Breast epithelium (tissue), 4 donors: Measurements from ENCODE around the gene YPEL4. TPM values are rescaled to one million over a fixed set of nuclear protein-coding genes. Genes with fewer than 3 reads are reported as not detected.

Source experiments
- DNase-seq, 2 donors: peaks; one replicate each; pipeline ENCODE4 v3.0.0-alpha.2; 2019; ENCODE audit warnings: low spot score in 2 of 2
- H3K27ac ChIP-seq, 2 donors: fragments of 200-600 bp; sonication (generic) in 1 of 2; one replicate each; pipeline ENCODE4 v1.5.1; 2016 to 2019; ENCODE audit warnings: mild to moderate bottlenecking in 1 of 2
- H3K27me3 ChIP-seq, 2 donors: fragments of 200-600 bp; sonication (generic) in 1 of 2; one replicate each; pipeline versions ENCODE4 v1.5.1 to v1.6.0; 2017 to 2019; ENCODE audit warnings: control low read depth in 1 of 2, mild to moderate bottlenecking in 1 of 2
- H3K36me3 ChIP-seq: fragments of 200-600 bp; one replicate; pipeline ENCODE4 v1.5.1; 2019
- H3K4me1 ChIP-seq, 2 donors: fragments of 200-600 bp; sonication (generic); one replicate each; pipeline ENCODE4 v1.5.1; 2016 to 2019; ENCODE audit warnings: control low read depth in 1 of 2
- H3K4me3 ChIP-seq, 3 donors: fragments of 200-600 bp; sonication (generic); 1 replicate in 2 of 3; 2 replicates in 1 of 3; pipeline ENCODE4 v1.5.1; 2016 to 2019; ENCODE audit warnings: mild to moderate bottlenecking in 3 of 3, moderate library complexity in 2 of 3
- H3K9me3 ChIP-seq, 2 donors: fragments of 200-600 bp; sonication (generic) in 1 of 2; one replicate each; pipeline ENCODE4 v1.5.1; 2016 to 2019; ENCODE audit warnings: control low read depth in 1 of 2
- POLR2A ChIP-seq: fragments of 450-650 bp; IDR thresholded peaks from one replicate; pipeline ENCODE4 v1.6.1; 2016; ENCODE audit warnings: antibody characterized with exemption, mild to moderate bottlenecking, moderate library complexity
- POLR2AphosphoS5 ChIP-seq, 3 donors: sonication (generic); formaldehyde crosslinking; IDR thresholded peaks; one replicate each; pipeline ENCODE4 v1.6.1; 2017; ENCODE audit warnings: antibody characterized with exemption in 3 of 3
- intact Hi-C: fragments of 100-400 bp; cut with DNase I; formaldehyde crosslinking; loops from one replicate; pipeline ENCODE4 v1.15.1; 2023; ENCODE audit warnings: low total_unique reads
- total RNA-seq, 3 donors: library from RNA; depleted of rRNA; stranded (reverse); fragments of >200 nt; gene quantifications; one replicate each; pipeline ENCODE4 v1.1.0, GENCODE V29; 2016
- TF ChIP-seq, protein P1 (sequence below), 3 donors: fragments of 450-650 bp; IDR thresholded peaks; one replicate each; pipeline ENCODE4 v1.5.1; 2016 to 2017; ENCODE audit warnings: antibody characterized with exemption in 3 of 3, mild to moderate bottlenecking in 3 of 3, moderate library complexity in 3 of 3

The YPEL4 gene
- total RNA-seq, 3 donors from 2014 or later: 1.1 to 2.3 (median 2.0) TPM

DNA sequence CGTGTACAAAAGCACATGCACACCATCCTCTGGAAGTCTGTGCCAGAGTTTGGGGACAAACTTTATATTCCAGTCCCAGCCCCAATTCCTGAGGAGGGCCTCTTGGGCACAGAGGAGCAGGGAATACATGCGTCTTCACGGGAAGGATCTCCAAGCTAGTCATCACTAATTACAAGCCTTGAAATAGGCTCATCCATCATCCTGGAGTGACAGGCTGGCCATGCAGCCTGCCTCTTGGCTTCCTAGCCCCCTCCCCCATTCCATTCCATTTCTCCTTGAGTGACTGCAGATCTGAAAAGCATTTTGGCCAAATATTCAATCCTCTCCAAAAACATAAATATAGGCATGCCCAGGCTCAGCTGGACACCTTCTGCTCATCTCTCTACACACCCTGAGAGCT, 27.4 kb downstream of the YPEL4 start:
- no peaks in the 10 kb centered on the region for H3K4me1 ChIP-seq
- no peak for DNase-seq

DNA sequence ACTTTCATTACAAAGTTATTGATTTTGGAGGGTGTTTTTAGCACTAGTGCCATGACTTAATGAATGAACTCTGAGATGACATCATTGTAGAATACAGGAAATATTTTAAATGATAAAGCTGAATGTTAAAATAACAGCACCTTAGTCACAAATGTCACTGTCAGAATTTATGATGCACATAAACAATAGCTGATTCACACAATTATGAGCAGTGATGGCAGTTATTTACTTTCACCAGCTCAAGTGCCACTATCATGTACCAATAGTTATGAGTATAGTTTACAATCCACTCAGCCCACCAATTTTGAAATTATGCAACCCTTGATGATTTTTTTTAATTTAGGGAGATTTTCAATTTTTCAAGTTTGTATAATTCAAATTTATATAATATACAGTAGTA, 29.2 kb downstream of the YPEL4 start:
- Histone ChIP-seq H3K4me1 (no peaks in the 10 kb centered on the region), H3K27me3 (no peaks in the 10 kb centered on the region), H3K36me3 (no peaks in the 10 kb centered on the region), H3K9me3 (peaks cover 0 to 8% of the 10 kb centered on the region in 2 donors), H3K27ac (no peak overlapping the region), H3K4me3 (no peak overlapping the region)
- DNase-seq: no peak
- TF ChIP-seq POLR2AphosphoS5 (IDR thresholded peaks at IDR 0.05): no peak
- TF ChIP-seq, protein P1, sequence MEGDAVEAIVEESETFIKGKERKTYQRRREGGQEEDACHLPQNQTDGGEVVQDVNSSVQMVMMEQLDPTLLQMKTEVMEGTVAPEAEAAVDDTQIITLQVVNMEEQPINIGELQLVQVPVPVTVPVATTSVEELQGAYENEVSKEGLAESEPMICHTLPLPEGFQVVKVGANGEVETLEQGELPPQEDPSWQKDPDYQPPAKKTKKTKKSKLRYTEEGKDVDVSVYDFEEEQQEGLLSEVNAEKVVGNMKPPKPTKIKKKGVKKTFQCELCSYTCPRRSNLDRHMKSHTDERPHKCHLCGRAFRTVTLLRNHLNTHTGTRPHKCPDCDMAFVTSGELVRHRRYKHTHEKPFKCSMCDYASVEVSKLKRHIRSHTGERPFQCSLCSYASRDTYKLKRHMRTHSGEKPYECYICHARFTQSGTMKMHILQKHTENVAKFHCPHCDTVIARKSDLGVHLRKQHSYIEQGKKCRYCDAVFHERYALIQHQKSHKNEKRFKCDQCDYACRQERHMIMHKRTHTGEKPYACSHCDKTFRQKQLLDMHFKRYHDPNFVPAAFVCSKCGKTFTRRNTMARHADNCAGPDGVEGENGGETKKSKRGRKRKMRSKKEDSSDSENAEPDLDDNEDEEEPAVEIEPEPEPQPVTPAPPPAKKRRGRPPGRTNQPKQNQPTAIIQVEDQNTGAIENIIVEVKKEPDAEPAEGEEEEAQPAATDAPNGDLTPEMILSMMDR (IDR thresholded peaks at IDR 0.05): no peak
- TF ChIP-seq POLR2A: no peak
- intact Hi-C loops: no loop called here

More for the DNA sequence above, 27.4 kb downstream of the YPEL4 start:
- H3K9me3 ChIP-seq: peaks cover 0 to 8% of the 10 kb centered on the region in 2 donors
- no peaks in the 10 kb centered on the region for H3K36me3 ChIP-seq
- no peak overlapping the region for H3K4me3 ChIP-seq
- TF ChIP-seq POLR2A (no peak), POLR2AphosphoS5 (IDR thresholded peaks at IDR 0.05) (no peak)
- TF ChIP-seq, protein P1 (IDR thresholded peaks at IDR 0.05): no peak
- H3K27me3 ChIP-seq: no peaks in the 10 kb centered on the region
- intact Hi-C loops: no loop called here
- H3K27ac ChIP-seq: no peak overlapping the region

DNA sequence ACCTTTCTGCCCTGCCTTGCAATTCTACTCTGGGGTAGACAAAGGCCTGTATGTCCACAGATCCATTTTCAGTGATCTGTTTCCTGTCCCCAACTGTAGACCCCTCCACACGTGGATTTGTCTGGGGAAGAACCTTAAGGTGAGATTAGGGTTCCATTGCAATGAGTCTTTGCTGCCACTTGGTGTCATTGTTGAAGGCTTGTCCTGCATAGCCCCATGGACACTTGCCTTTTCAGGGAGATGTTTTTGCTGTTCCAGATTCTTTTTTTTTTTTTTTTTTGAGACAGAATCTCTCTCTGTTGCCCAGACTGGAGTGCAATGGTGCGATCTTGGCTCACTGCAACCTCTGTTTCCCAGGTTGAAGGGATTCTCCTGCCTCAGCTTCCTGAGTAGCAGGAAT, 30.4 kb downstream of the YPEL4 start:
- Histone ChIP-seq H3K9me3 (peaks cover 0 to 8% of the 10 kb centered on the region in 2 donors), H3K27me3 (no peaks in the 10 kb centered on the region), H3K4me3 (no peak overlapping the region), H3K27ac (no peak overlapping the region), H3K36me3 (no peaks in the 10 kb centered on the region), H3K4me1 (no peaks in the 10 kb centered on the region)
- DNase-seq: no peak
- intact Hi-C loops: no loop called here
- TF ChIP-seq POLR2AphosphoS5 (IDR thresholded peaks at IDR 0.05): no peak
- no peak for TF ChIP-seq POLR2A
- TF ChIP-seq, protein P1 (IDR thresholded peaks at IDR 0.05): no peak

DNA sequence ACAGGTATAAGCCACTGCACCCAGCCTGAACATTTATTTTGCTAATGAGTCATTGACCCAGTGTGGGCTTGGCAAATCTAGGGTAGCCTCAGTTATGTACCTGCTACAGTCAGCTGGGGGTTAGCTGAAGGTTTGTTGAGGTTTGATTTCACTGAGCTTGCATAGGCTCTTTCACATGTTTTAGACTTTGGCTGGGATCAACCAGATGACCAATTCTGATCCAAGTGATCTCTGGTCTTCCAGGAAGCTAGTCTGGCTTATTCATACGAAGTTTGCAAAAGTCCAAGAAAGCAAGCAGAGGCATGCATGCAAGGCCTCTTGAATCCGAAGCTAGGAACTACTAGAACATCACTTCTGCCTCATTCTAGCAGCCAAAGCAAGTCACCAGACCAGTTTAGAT, 31.3 kb downstream of the YPEL4 start:
- intact Hi-C loops: no loop called here

DNA sequence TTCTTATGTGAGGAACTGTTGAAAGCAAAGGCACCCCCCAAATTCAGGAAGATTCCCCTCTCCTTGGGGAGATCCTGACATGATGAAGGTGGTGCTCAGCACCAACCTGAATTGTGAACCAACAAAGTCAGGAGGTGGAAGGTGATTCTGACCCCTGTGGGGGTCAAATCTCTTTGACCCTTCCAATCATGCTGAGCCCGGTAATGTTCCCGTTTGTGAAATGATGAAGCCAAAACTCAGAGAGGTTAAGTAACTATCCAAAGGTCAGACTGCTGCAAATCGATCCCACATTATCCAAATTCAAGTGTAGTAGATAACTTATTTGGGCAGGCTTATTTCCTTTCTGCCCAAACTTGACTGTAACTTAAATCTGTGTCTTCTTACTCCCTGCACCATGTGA, 33.1 kb downstream of the YPEL4 start:
- H3K36me3 ChIP-seq: no peaks in the 10 kb centered on the region
- H3K9me3 ChIP-seq: peaks cover 0 to 8% of the 10 kb centered on the region in 2 donors
- no peak overlapping the region for H3K27ac ChIP-seq
- H3K4me3 ChIP-seq: no peak overlapping the region
- TF ChIP-seq, protein P1 (IDR thresholded peaks at IDR 0.05): no peak
- TF ChIP-seq POLR2A (no peak), POLR2AphosphoS5 (IDR thresholded peaks at IDR 0.05) (no peak)
- DNase-seq: no peak
- no peaks in the 10 kb centered on the region for H3K27me3 ChIP-seq
- intact Hi-C loops: no loop called here
- no peaks in the 10 kb centered on the region for H3K4me1 ChIP-seq

More for the DNA sequence above, 31.3 kb downstream of the YPEL4 start:
- no peaks in the 10 kb centered on the region for H3K4me1 ChIP-seq
- no peaks in the 10 kb centered on the region for H3K36me3 ChIP-seq
- no peak for DNase-seq
- no peak for TF ChIP-seq POLR2AphosphoS5 (IDR thresholded peaks at IDR 0.05)
- no peak for TF ChIP-seq POLR2A
- TF ChIP-seq, protein P1 (IDR thresholded peaks at IDR 0.05): no peak
- no peak overlapping the region for H3K4me3 ChIP-seq
- H3K27me3 ChIP-seq: no peaks in the 10 kb centered on the region
- peaks cover 0 to 8% of the 10 kb centered on the region in 2 donors for H3K9me3 ChIP-seq
- H3K27ac ChIP-seq: no peak overlapping the region
